ENCODE results near the gene MMP15. TPM values are rescaled to one million over a fixed set of nuclear protein-coding genes. Genes with fewer than 3 reads are reported as not detected.

MMP15 gene
- total RNA-seq, 1 experiment from 2014 or later = 4.5 TPM

DNA sequence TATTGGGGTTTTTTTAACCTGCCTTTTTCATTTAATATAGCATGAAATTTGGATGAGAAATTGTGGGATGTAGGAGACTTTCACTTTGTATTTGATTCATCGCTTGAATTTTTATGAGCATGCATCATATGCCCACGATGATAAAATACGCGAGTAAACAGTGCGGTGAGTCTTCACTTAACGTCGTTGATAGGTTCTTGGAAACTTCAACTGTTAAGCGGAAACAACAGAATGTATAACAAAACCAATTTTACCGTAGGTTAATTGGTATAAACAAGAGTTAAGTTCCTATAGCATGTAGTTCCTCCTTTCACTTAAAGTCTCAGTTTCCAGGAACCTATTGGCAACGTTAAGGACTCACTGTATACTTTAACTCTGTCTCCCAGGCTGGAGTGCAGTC lies 28.7 kb downstream of the MMP15 start:
- BruUV-seq (replicated peaks) = no TSS peak
- H3K9me3 ChIP-seq (ENCODE audit: low read depth, low read length, poor library complexity, severe bottlenecking) = no peaks in the 10 kb centered on the region
- no peaks in the 10 kb centered on the region for H3K4me1 ChIP-seq (ENCODE audit: insufficient read depth, low read length, poor library complexity, severe bottlenecking)
- no peaks in the 10 kb centered on the region for H3K27me3 ChIP-seq (replicated peaks; ENCODE audit: insufficient read depth, low read depth, low read length, poor library complexity)
- no peak overlapping the region for H3K27ac ChIP-seq (ENCODE audit: low read depth, low read length, poor library complexity, severe bottlenecking)
- DNase-seq (ENCODE audit: low spot score) = no peak
- ChIA-PET CTCF (no interaction called here), POLR2A (ENCODE audit: low non-redundant PET) (no interaction called here)
- intact Hi-C loops (cut with micrococcal nuclease; ENCODE audit: unreplicated experiment) = loop anchor here (10.0 kb wide), 1 partner anchor 701 kb away; no protein-coding TSS in a partner anchor
- no peaks in the 10 kb centered on the region for H3K36me3 ChIP-seq (ENCODE audit: insufficient read depth, low read length, poor library complexity, severe bottlenecking)
- no peak overlapping the region for H3K4me3 ChIP-seq (ENCODE audit: low read depth, low read length, poor library complexity, severe bottlenecking)
- TF ChIP-seq, protein P1, sequence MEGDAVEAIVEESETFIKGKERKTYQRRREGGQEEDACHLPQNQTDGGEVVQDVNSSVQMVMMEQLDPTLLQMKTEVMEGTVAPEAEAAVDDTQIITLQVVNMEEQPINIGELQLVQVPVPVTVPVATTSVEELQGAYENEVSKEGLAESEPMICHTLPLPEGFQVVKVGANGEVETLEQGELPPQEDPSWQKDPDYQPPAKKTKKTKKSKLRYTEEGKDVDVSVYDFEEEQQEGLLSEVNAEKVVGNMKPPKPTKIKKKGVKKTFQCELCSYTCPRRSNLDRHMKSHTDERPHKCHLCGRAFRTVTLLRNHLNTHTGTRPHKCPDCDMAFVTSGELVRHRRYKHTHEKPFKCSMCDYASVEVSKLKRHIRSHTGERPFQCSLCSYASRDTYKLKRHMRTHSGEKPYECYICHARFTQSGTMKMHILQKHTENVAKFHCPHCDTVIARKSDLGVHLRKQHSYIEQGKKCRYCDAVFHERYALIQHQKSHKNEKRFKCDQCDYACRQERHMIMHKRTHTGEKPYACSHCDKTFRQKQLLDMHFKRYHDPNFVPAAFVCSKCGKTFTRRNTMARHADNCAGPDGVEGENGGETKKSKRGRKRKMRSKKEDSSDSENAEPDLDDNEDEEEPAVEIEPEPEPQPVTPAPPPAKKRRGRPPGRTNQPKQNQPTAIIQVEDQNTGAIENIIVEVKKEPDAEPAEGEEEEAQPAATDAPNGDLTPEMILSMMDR (conservative IDR thresholded peaks at IDR 0.05; ENCODE audit: low read depth, low read length) = no peak
- no peak for TF ChIP-seq EZH2 (IDR thresholded peaks at IDR 0.05; ENCODE audit: borderline replicate concordance, low read depth, low read length, poor library complexity, severe bottlenecking)

DNA sequence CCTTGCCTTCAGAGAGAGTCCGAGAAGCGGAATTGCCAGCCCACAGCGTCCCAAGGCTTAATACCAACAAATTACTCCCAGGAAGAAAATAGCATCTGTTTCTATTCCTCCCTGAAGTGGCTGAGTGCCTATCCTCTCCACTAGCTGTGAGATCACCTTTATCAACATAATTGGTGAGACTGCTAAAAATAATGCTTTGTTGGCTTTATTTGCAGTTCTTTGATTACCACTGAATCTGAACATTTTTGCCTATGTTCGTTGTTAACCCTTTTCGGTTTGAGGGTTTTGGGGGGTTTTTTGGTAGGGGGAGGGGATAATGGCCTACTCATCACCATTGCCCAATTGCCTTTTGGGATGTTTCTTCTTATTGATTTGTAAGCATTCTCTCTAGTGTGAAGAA lies 31.0 kb downstream of the MMP15 start:
- no peak for DNase-seq (ENCODE audit: low spot score)
- H3K4me3 ChIP-seq (ENCODE audit: low read depth, low read length, poor library complexity, severe bottlenecking) = no peak overlapping the region
- intact Hi-C loops (cut with micrococcal nuclease; ENCODE audit: unreplicated experiment) = loop anchor here (10.0 kb wide), 1 partner anchor 698 kb away; no protein-coding TSS in a partner anchor
- no peaks in the 10 kb centered on the region for H3K9me3 ChIP-seq (ENCODE audit: low read depth, low read length, poor library complexity, severe bottlenecking)
- no peaks in the 10 kb centered on the region for H3K36me3 ChIP-seq (ENCODE audit: insufficient read depth, low read length, poor library complexity, severe bottlenecking)
- no peak overlapping the region for H3K27ac ChIP-seq (ENCODE audit: low read depth, low read length, poor library complexity, severe bottlenecking)
- CTCF ChIA-PET = no interaction called here
- BruUV-seq (replicated peaks) = no TSS peak
- no peaks in the 10 kb centered on the region for H3K27me3 ChIP-seq (replicated peaks; ENCODE audit: insufficient read depth, low read depth, low read length, poor library complexity)
- POLR2A ChIA-PET (ENCODE audit: low non-redundant PET) = no interaction called here
- TF ChIP-seq, protein P1 (conservative IDR thresholded peaks at IDR 0.05; ENCODE audit: low read depth, low read length) = no peak
- TF ChIP-seq EZH2 (IDR thresholded peaks at IDR 0.05; ENCODE audit: borderline replicate concordance, low read depth, low read length, poor library complexity, severe bottlenecking) = no peak
- H3K4me1 ChIP-seq (ENCODE audit: insufficient read depth, low read length, poor library complexity, severe bottlenecking) = no peaks in the 10 kb centered on the region

GRCh38 chr16:58057121-58057520 lies 31.6 kb downstream of the MMP15 start:
- Histone ChIP-seq H3K36me3 (ENCODE audit: insufficient read depth, low read length, poor library complexity, severe bottlenecking) (no peaks in the 10 kb centered on the region), H3K27ac (ENCODE audit: low read depth, low read length, poor library complexity, severe bottlenecking) (no peak overlapping the region), H3K9me3 (ENCODE audit: low read depth, low read length, poor library complexity, severe bottlenecking) (no peaks in the 10 kb centered on the region), H3K27me3 (replicated peaks; ENCODE audit: insufficient read depth, low read depth, low read length, poor library complexity) (no peaks in the 10 kb centered on the region), H3K4me1 (ENCODE audit: insufficient read depth, low read length, poor library complexity, severe bottlenecking) (no peaks in the 10 kb centered on the region), H3K4me3 (ENCODE audit: low read depth, low read length, poor library complexity, severe bottlenecking) (no peak overlapping the region)
- POLR2A ChIA-PET (ENCODE audit: low non-redundant PET) = no interaction called here
- no TSS peak for BruUV-seq (replicated peaks)
- CTCF ChIA-PET = no interaction called here
- no peak for TF ChIP-seq EZH2 (IDR thresholded peaks at IDR 0.05; ENCODE audit: borderline replicate concordance, low read depth, low read length, poor library complexity, severe bottlenecking)
- TF ChIP-seq, protein P1 (conservative IDR thresholded peaks at IDR 0.05; ENCODE audit: low read depth, low read length) = no peak
- DNase-seq (ENCODE audit: low spot score) = no peak
- intact Hi-C loops (cut with micrococcal nuclease; ENCODE audit: unreplicated experiment) = loop anchor here (10.0 kb wide), 1 partner anchor 698 kb away; no protein-coding TSS in a partner anchor
